VCaP (cell line): Measurements from ENCODE around the gene IL13RA2.

Experiments used
- H3K27ac ChIP-seq: fragments of 450-650 bp; 2 replicates; pipeline ENCODE4 v1.5.1; 2017
- TF ChIP-seq, protein P1 (sequence below): fragments of 450-650 bp; conservative IDR thresholded peaks from 2 replicates; pipeline ENCODE4 v1.5.1; 2017; ENCODE audit warnings: mild to moderate bottlenecking, moderate library complexity

Gene IL13RA2, protein sequence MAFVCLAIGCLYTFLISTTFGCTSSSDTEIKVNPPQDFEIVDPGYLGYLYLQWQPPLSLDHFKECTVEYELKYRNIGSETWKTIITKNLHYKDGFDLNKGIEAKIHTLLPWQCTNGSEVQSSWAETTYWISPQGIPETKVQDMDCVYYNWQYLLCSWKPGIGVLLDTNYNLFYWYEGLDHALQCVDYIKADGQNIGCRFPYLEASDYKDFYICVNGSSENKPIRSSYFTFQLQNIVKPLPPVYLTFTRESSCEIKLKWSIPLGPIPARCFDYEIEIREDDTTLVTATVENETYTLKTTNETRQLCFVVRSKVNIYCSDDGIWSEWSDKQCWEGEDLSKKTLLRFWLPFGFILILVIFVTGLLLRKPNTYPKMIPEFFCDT

DNA sequence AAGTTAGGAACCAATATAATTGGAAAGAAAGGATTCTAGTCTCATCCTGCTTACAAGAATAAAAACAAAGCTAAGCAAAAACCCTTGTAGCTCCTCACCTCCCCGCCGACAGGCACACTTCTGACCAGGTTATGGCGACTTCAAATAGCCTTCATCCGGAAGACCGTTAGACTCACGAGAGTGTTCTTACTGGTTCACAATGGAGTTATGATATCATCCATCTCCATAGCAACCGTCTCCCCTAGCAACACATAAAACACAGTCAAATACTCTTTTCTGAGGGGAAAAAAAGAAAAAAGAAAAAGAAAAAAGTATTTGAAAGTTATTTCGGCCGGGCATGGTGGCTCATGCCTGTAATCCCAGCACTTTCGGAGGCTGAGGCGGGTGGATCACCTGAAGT lies at the start of gene IL13RA2:
Gene IL13RA2, minus strand, starts transcription at position 162 of the 400 bp plus-strand sequence. CDS start 347 bp downstream, outside the sequence.
- TF ChIP-seq, protein P1, sequence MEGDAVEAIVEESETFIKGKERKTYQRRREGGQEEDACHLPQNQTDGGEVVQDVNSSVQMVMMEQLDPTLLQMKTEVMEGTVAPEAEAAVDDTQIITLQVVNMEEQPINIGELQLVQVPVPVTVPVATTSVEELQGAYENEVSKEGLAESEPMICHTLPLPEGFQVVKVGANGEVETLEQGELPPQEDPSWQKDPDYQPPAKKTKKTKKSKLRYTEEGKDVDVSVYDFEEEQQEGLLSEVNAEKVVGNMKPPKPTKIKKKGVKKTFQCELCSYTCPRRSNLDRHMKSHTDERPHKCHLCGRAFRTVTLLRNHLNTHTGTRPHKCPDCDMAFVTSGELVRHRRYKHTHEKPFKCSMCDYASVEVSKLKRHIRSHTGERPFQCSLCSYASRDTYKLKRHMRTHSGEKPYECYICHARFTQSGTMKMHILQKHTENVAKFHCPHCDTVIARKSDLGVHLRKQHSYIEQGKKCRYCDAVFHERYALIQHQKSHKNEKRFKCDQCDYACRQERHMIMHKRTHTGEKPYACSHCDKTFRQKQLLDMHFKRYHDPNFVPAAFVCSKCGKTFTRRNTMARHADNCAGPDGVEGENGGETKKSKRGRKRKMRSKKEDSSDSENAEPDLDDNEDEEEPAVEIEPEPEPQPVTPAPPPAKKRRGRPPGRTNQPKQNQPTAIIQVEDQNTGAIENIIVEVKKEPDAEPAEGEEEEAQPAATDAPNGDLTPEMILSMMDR = no peak

DNA sequence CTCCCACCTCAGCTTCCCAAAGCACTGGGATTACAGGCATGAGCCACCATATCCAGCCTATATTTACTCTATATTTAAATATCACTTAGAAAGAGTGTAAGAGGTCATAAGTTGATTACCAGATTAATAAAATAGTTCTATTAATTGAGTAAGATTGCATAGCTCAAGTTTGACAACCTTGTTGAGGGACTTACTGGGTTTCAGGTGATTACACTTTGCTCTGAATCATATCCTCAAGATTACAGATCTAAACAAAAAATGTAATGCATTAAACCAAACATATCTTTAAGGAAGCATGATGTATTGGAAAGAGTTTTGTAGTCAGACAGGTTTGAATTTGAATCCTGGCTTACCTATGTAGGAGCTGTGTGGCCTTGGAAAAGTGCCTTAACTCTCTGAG lies 47.9 kb upstream of the IL13RA2 start:
- TF ChIP-seq, protein P1 = no peak
- H3K27ac ChIP-seq = no peak overlapping the region

More for the DNA sequence above, at the start of gene IL13RA2:
- no peak within 1 kb of the TSS for H3K27ac ChIP-seq

DNA sequence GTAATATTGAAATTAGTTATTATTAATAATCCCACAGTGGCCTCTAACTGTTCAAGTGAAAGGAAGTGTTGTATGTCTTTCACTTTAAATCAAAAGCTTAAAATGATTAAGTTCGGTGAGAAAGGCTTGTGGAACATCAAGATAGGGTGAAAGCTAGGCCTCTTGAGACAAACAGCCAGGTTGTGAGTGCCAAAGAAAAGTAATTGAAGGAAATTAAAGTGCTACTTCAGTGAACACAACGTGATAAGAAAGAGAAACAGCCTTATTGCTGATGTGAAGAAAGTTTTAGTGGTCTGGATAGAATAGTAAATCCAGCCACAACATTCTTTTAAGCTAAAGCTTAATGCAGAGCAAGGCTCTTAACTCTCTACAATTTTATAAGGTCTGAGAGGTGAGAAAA lies 42.6 kb upstream of the IL13RA2 start:
- TF ChIP-seq, protein P1 = no peak
- H3K27ac ChIP-seq = no peak overlapping the region

DNA sequence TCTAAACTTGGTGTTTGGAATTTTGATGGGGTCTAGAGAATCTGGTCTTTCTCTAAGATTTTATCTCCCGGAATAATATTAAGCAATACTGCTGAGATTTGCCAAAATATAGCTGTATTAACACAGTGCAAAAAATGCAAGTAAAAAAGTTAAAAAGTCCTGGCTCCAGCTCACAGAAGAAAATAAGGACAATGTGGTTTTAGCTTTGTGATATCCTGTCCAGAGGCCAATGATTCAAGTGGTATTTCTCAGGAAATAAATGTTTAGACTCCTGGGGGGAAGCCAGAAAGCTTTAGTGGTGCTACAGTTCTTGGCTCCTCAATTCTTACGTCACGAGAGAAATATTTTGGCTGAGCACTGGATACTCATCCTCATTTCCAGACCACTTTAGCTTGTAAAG lies 40.9 kb upstream of the IL13RA2 start:
- TF ChIP-seq, protein P1 = no peak
- no peak overlapping the region for H3K27ac ChIP-seq

DNA sequence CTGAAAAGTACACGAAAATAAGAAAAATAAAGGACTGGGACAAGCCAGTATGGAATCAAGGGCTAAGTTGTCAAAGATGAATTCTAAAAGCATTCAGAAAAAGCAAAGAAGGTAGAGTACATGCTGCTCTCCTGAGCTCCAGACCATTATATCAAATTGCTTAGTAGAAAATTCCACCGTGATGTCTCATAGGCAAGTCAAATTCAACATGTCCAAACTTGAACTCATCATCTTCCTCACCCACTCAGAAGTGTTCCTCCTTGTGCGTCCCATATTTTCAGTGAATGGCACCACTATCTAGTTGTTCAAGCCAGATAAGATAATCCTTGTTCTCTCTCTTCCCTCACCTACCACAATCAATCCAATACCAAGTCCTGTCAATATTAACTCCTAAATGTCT lies 37.5 kb upstream of the IL13RA2 start:
- TF ChIP-seq, protein P1 = no peak
- H3K27ac ChIP-seq = no peak overlapping the region

DNA sequence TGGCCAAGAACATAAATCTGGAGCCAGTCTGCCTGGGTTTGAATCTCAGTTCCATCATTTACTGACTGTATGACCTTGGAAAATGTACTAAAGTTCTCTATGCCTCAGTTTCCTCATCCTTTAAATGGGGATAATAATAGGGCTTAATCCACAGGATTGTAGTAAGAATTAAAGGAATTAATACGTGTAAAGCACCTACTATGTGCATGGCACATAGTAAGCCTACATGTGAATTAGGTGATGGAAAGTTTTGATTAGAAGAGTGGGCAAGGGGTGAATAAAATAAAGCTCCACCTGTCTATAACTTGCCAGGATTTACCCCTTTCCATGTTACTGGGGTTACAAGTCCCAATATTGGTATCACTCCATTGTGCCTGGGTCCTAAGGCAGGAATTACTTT lies 35.8 kb upstream of the IL13RA2 start:
- no peak overlapping the region for H3K27ac ChIP-seq
- TF ChIP-seq, protein P1 = no peak

DNA sequence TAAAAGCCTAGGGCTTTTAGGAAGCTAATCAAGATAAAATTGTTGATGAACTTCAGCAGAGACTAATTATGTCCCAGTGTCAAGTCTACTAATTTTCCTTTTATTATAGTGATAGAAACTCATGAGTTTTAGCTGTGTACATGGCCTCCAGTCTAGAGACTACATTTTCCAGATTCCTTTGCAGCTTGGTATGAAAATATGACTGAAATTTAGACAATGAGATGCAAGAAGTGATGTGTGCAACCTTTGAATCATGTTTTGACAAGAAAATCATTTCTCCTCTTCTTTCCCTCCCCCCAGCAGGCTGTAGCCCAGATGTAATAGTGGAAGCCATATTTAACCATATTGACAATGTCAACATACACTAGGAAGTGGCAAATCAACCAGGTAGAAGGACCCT lies 30.3 kb upstream of the IL13RA2 start:
- TF ChIP-seq, protein P1 = no peak
- H3K27ac ChIP-seq = no peak overlapping the region
